SIG-M5 (cell line): ENCODE measurements around the gene TLR5.

Experiments
- DNase-seq: peaks from one replicate; lab custom pipeline; 2025; lab: John Stamatoyannopoulos, UW

The TLR5 gene

GRCh38 chr1:223106856-223107255, 36.2 kb downstream of the TLR5 start:
- DNase-seq, result no peak

GRCh38 chr1:223105568-223105967, 37.5 kb downstream of the TLR5 start:
- DNase-seq, result no peak

GRCh38 chr1:223102797-223103533, 40.1 kb downstream of the TLR5 start:
- no peak for DNase-seq

- no peak for DNase-seq
These were observed 45.3 kb downstream of the TLR5 start for GRCh38 chr1:223097713-223098112.

- DNase-seq, result no peak
These were observed 47.2 kb downstream of the TLR5 start for GRCh38 chr1:223095870-223096269.

GRCh38 chr1:223091896-223092295, 51.2 kb downstream of the TLR5 start:
- no peak for DNase-seq

GRCh38 chr1:223089250-223089649, 53.8 kb downstream of the TLR5 start:
- DNase-seq, result no peak

GRCh38 chr1:223088713-223089240, 54.3 kb downstream of the TLR5 start:
- no peak for DNase-seq

- DNase-seq, result no peak
These were observed 55.5 kb downstream of the TLR5 start for GRCh38 chr1:223087291-223088255.

GRCh38 chr1:223084464-223084866, 58.6 kb downstream of the TLR5 start:
- no peak for DNase-seq

- no peak for DNase-seq
These were observed 59.2 kb downstream of the TLR5 start for GRCh38 chr1:223083831-223084230.

- DNase-seq, result no peak
These were observed 60.1 kb downstream of the TLR5 start for GRCh38 chr1:223082914-223083313.

GRCh38 chr1:223081181-223081994, 61.7 kb downstream of the TLR5 start:
- DNase-seq, result no peak

- DNase-seq, result no peak
These were observed 63.5 kb downstream of the TLR5 start for GRCh38 chr1:223079498-223079897.

- no peak for DNase-seq
These were observed 65.7 kb downstream of the TLR5 start for GRCh38 chr1:223077247-223077833.

GRCh38 chr1:223076362-223076761, 66.7 kb downstream of the TLR5 start:
- DNase-seq, result no peak

- DNase-seq, result no peak
These were observed 67.2 kb downstream of the TLR5 start for GRCh38 chr1:223075834-223076233.

- DNase-seq, result no peak
These were observed 68.4 kb downstream of the TLR5 start for GRCh38 chr1:223074445-223075300.

- no peak for DNase-seq
These were observed 74.0 kb downstream of the TLR5 start for GRCh38 chr1:223068900-223069665.

- DNase-seq, result no peak
These were observed 75.1 kb downstream of the TLR5 start for GRCh38 chr1:223067914-223068313.
